HG02938 (cell line): Measurements from ENCODE around the gene NAE1.
"Not testable (repeated sequence)": the region's sequence is repeated elsewhere in the genome, so short reads cannot be mapped to it uniquely, and the experiment has no call there.

ENCODE experiments used
- ATAC-seq: cut with Tn5 transposase; IDR thresholded peaks from one replicate; pipeline ENCODE4 v1.9.1; 2021; ENCODE audit warnings: mild to moderate bottlenecking, moderate library complexity; ENCODE audit not compliant: unreplicated experiment

The NAE1 gene

GRCh38 chr16:66809765-66810164 is 21.0 kb downstream of the NAE1 start:
- ATAC-seq = no peak

- no peak for ATAC-seq
Observed at GRCh38 chr16:66802159-66802558, 28.6 kb downstream of the NAE1 start.

GRCh38 chr16:66801320-66802105 is 29.3 kb downstream of the NAE1 start, which contains the start of gene TERB1:
Gene TERB1, minus strand, starts transcription at chr16:66801584. Its CDS starts 4,786 bp downstream, at chr16:66796798.
- ATAC-seq = no peak

GRCh38 chr16:66800856-66801255 is 29.9 kb downstream of the NAE1 start:
- no peak for ATAC-seq

GRCh38 chr16:66798161-66798560 is 32.6 kb downstream of the NAE1 start:
- no peak for ATAC-seq

- not testable (repeated sequence) for ATAC-seq
Observed at GRCh38 chr16:66793984-66794383, 36.8 kb downstream of the NAE1 start.

- ATAC-seq = no peak
Observed at GRCh38 chr16:66790130-66790733, 40.5 kb downstream of the NAE1 start.

- no peak for ATAC-seq
Observed at GRCh38 chr16:66787427-66787826, 43.3 kb downstream of the NAE1 start.

- ATAC-seq = no peak
Observed at GRCh38 chr16:66786551-66786950, 44.2 kb downstream of the NAE1 start.

GRCh38 chr16:66776457-66776856 is 54.3 kb downstream of the NAE1 start:
- no peak for ATAC-seq

- ATAC-seq = no peak
Observed at GRCh38 chr16:66774981-66775380, 55.8 kb downstream of the NAE1 start.

GRCh38 chr16:66758086-66758485 is 72.7 kb downstream of the NAE1 start:
- ATAC-seq = no peak

GRCh38 chr16:66754819-66755218 is 76.0 kb downstream of the NAE1 start:
- no peak for ATAC-seq

- no peak for ATAC-seq
Observed at GRCh38 chr16:66754211-66754610, 76.6 kb downstream of the NAE1 start.

GRCh38 chr16:66752958-66753357 is 77.8 kb downstream of the NAE1 start:
- no peak for ATAC-seq
